ENCODE data around the gene AUP1. TPM values are rescaled to one million over a fixed set of nuclear protein-coding genes. Genes with fewer than 3 reads are reported as not detected.

Gene AUP1
- total RNA-seq, 1 donor from 2014 or later = 138 TPM

DNA sequence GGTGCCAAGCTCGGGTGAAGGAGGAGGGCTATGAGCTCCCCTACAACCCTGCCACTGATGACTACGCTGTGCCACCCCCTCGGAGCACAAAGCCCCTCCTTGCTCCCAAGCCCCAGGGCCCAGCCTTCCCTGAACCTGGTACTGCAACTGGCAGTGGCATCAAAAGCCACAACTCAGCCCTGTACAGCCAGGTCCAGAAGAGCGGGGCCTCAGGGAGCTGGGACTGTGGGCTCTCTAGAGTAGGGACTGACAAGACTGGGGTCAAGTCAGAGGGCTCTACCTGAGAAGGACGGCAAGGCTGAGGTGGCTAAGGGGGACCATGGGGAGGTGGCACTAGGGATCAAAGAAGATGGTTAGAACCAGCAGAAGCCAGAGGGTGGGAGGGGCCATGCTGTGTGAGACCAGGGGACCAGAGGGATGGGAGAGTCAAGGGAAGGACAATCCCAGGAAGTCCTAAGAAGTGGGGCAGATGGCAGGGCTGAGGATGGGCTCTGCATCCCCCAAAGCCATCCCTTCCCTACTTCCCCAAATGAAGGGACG, 27.4 kb upstream of the AUP1 start:
- no peak for DNase-seq (ENCODE audit: low read depth in 2 of 2)

DNA sequence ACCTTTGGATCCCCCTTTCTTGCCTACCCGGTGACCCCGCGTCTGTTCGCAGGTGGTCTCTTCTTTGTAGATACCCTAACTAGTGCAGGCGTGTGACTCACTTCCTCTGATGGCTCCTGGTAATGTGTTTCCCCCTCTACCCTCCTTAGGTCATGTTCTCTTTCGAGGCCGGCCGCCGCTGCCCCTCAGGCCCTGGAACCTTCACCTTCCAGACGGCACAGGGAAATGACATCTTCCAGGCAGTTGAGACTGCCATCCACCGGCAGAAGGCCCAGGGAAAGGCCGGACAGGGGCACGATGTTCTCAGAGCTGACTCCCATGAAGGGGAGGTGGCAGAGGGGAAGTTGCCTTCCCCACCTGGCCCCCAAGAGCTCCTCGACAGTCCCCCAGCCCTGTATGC, 26.7 kb upstream of the AUP1 start:
- DNase-seq (ENCODE audit: low read depth in 2 of 2) = no peak

DNA sequence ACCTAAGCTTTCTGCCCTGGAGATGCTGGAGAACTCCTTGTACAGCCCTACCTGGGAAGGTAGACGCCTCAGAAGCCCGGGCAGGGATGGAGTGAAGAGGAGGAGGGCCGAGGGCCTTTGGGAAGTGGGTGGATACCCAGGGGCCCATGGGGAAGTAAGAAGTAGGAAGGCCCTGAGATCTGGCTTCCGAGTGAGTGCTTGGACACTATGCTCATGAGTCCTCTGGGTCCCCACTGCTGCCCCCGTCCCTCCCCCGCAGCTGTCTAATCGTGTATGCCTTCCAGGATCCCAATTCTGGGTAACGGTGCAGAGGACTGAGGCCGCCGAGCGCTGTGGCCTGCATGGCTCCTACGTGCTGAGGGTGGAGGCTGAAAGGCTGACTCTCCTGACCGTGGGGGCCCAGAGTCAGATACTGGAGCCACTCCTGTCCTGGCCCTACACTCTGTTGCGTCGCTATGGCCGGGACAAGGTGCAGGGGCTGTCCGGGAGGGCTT, 26.2 kb upstream of the AUP1 start:
- no peak for DNase-seq (ENCODE audit: low read depth in 2 of 2)

DNA sequence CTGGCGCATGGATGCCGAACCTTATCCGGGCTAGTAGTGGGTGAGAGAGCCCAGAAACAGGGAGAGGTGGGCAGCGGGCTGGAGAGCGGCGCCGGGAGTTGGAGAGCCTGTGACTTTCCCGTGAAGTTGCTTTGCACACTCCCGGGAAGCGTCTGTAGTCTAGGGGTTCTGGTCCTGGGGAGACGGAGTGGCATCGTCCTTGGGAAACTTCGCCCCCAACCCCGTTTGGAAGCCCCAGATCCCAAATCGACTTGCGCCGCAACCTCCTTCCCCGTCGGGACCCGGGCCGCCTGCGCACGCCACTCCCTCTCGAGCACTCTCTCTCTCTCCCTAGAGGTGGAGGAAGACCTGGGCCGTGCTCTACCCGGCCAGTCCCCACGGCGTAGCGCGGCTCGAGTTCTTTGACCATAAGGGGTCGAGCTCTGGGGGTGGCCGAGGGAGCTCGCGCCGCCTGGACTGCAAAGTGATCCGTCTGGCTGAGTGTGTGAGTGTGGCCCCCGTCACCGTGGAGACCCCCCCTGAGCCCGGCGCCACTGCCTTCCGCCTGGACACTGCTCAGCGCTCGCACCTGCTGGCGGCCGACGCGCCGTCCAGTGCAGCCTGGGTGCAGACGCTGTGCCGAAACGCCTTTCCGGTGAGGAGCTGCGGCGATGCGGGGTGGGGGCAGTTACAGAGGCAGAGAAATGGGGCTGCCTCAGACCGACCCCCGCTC, 25.5 kb upstream of the AUP1 start:
- DNase-seq (ENCODE audit: low read depth in 2 of 2) = peak; percentile 39 to 57

DNA sequence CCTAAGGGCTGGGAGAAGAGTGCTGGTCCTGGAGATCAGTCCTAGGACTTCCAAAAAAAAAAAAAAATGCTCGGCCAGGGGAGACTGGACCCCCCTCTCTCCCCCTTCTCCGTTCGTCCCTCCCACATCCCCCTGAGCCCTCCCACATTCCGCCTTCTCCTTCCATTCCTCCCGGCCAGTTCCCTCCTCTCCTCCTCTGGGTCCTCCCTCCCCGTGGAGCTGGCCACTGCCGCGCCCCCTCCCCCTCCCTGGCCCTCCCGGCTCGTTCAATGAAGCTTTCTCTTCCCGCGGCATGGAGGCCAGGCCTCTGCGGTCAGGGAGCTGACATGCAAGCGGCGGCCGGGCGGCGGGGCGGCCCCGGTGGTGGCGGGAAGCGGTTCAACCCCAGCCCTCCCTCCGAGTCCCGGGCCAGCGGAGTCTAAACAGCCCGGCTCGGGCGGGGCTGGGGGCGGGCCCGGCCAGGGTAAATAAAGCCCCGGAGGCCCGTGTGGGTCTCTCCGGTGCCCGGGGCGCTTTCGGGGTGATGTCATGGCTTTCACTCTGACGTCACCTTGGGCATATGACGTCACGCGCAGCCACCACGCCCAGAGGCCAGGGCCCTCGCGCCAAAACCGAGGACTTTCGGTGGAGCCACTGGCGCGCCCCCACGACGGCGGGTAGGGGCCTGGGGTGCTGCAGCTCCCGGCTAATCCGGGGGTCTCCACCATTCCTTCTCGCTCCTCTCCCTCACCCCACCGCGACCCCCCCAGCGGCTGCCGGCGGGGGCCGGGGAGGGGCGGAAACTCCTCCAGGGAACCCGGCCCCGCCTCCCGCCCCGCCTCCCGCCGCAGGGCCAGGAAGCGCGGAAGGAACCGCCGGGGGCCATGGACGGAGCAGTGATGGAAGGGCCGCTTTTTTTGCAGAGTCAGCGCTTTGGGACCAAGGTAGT, 24.6 kb upstream of the AUP1 start, which contains the start of the genes DOK1 and LOXL3:
Gene DOK1, plus strand, starts transcription at position 829 of the 928 bp plus-strand sequence. Its CDS starts 35 bp downstream, at position 864.
Gene LOXL3, minus strand, starts transcription at position 51 of the 928 bp plus-strand sequence. CDS start 1,308 bp downstream, outside the sequence.
- DNase-seq (ENCODE audit: low read depth in 2 of 2) = peak; percentile 70 to 84

DNA sequence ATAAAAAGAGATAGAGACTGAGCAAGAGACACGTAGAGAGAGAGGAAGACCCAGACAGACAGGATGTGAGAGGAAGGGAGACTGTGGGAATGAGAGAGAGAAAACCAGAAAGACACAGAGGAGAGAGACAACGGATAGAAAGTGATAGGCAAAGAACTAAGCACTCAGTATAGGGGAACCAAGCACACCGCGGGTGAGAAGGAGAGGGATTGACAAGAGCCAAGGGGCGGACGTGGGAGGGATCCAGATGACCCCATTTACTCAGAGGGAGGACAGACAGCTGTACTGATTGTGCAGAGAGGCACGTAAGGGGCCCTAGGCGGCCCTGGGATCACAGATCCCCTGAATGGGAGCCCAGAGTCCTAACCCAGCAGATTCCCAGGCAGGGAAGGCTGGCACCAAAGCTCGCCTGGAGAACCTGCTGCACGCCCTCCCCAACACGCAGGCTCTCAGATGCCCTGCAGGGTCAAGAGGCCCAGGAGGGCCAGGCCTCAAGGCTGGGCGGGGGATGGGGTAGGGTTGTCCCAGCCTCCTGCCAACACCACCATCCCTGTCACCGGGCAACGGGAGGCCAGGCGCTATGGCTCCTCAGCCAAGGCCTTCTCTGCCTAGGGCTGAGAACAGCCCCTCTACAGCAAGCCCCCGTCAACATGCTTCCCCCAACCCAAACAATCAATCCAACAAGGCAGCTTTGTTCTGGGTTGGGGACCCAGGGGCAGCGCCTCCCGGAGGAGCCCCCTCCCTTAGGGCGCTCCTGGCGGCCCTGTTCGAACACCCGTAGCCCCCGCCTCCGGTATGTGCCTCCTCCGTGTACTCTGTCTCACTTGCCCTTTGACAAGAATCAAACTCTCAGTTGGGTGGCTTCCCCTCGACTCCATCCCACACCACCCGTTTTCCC, 23.7 kb upstream of the AUP1 start:
- DNase-seq (ENCODE audit: low read depth in 2 of 2) = no peak

DNA sequence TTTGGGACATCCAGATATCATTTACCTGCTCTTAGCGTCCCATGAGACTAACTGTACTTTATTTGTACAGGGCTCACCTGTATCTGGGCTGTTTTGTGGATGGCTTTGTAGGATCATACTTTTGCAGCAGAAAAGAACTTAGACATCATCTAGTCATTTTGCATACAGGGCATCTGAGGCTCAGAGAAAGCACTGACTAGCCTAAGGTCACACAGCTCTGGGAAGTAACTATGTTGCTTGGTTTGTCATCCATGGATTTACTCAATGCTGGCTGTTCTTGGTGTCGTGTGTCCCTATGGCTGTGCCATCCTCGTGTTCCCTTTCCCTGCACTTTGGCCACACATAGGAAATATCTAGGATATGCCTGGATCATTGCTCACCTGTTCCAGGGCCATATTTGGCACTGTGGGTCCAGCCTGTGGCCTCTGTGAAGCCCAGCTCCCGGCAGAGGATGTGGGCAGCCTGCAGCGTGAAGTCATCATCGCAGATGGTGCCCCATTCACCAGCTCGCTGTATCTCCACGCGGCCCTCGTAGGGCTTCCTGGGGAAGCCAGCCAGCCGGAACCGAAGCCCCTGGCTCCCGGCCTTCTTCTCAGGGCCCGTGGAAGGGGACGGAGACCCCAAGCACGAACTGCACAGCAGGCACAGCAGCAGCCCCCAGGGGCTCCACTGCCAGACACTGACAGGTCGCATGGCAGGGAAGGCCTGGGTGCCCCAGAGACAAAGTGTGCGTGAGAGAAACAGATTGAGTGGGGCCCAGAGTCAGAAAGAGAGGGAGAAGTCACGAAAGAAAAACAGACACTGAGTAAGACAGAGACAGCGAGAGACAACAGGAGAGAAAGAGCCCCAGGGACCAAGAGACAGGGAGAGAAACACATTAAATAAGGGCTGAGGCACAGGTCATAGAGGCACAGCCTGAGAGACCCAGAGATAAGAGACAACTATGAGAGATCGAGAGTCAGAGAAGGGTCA, 22.7 kb upstream of the AUP1 start:
- DNase-seq (ENCODE audit: low read depth in 2 of 2) = no peak

DNA sequence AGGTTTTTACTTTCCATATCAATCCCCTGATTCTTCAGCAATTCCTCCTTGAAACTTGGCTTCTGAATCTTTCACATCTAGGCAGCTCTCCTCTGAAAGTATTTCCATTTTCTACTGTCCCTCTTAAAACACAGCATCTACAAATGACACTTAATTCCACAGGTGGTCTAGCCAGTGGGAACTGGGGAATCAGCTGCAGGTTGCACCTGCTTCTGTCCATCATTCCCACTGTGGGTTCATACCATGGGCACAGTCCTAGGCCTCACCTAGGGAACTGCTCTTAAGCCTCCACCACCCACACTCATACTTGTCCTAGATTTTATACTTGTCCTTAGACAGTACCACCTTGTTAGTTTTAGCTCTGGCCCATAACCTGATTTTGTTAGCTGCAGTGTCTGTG, 22.0 kb upstream of the AUP1 start:
- DNase-seq (ENCODE audit: low read depth in 2 of 2) = no peak

DNA sequence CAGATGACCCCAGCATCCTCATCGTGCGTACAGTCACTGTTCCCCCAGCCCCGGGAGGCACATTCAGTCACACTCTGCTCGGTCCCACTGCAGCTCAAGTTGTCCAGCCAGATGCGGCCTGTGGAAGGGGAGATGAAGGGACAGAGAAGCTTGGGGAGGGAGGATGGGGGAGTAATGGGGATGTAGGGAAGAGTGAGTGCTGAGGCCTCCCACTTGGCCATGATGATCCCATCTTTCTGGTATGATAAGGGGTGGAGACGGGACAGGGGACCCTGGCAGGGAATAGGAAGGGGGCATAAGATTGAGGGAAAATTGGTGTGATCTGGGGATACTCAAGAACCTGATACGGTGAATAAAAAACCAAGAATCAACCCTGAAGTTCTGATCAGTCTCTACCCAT, 20.7 kb upstream of the AUP1 start:
- DNase-seq (ENCODE audit: low read depth in 2 of 2) = no peak

DNA sequence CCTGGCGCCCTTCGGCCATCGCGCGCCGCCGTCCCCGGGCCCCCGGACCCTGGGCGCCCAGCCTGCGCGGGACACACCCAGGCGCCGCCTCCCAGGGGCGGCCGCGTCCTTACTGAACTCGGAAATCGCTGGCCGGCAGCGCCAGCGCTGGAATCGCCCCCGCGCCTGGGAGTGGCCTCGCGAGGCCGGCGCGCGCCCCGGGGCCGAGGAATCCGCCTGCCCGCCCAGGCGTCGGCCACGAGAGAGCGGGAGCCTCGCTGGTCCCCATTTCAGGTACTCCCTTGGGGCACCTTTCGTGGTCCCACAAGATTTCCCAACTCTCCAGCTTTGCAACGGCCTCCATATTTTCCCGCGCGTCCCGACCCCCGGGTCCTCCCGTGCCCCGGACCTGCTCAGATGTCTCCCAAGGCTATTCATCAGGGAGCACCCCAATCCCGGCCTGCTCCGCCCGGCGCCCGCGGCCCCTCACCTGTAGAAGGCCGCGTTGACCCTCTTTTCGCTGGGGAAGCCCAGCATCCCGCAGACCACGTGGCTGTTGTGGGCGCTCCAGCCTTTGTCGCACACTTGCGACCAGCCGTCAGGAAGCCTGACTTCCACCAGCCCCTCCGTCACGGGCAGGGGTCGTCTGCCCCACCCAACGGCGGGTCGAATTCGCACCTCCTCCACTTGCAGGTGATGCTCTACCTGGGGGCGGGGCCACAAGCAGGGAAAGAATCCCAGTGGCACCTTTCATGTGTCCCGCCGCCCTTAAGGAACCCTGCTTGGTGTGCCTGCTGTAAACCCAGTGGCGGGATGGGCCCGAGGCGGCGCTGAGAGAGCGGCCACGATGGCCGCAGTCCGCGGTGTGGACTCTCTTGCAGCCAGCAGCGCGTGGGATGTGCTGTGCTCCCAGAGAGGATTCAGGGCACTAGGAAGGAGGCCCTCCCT, 19.7 kb upstream of the AUP1 start:
- DNase-seq (ENCODE audit: low read depth in 2 of 2) = peak; percentile 36 to 49

DNA sequence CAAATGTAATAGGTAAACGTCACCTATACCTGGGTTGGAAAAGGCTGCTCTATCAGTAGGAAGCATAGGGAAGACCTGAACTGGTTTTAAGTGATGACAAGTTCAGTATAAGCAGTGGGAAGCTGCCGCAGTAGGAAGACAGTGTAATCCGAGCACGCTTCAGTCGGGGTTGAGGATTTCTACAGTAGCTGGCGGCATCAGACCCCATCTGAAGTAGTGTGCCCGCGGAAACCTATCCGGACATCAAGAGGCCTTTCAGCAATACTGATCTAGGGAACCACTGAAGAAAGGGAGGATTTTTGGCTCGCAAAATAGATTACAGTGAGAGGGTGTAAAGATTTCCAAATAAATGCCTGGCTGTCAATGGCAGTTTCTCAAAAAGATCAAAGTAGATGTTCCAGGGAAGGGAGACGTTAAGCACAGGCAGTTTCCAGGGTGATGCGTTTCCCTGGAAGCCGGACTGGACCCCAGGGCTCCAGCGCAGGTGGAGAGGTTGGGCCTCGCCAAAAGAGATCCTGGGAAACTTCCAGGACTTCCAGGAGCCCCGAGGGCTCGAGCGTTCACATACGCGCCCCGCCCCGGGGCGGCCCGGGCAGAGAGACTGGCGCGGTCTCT, 18.9 kb upstream of the AUP1 start:
- DNase-seq (ENCODE audit: low read depth in 2 of 2) = no peak

DNA sequence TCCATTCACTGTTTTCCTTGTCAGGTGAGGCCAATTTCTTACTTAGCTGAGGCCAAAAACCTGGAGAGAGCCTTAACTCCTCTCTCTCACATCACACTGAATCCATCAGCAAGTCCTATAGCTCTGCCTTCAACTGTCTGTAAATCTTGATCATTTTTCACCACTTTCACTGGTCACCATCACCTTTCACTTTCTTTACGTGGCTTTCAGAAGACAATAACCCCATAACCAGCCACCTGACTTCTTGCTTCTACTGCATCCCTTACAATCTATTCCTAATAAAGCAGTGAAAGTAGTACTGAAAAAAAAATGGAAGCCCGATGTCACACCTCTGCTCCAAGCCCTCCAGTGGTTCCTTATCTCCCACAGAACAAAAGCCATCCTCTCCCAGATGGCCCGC, 16.5 kb upstream of the AUP1 start:
- no peak for DNase-seq (ENCODE audit: low read depth in 2 of 2)

DNA sequence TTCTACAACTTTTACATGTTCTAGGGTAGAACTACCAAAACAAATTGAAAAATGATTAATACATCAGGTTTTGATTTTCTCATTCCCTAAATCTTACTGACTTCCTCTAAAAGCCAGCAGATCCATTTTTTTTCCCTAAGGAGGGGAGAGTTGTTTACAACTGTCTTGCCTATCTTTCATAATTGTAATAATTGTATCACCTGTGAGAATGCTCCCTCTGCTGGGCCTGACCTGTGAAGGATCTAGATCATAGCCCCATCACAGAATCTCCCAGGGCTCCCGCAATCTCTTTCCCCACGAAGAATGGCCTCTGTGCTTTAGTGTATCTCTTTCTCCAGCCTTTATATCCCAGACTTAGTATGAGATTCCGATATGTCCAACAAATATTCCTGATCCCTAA, 15.1 kb upstream of the AUP1 start:
- DNase-seq (ENCODE audit: low read depth in 2 of 2) = no peak

DNA sequence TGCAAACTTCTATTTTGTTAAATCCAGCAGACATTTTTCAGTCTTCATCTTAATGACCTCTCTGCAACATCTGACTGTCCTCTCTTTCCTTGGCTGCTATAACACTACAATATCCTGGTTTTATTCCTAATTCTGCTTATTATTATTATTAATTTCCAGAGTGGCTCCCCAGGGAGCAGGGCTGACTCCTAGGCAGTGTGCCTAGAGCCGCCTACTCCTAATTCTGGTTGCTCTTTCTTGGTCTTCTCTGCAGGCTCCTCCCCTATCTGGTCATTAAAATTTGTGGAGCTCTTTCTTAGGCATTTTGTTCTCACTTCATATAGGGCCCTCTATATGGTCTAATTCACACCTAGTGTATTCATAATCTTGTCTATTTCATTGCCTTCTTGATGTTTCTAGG, 13.5 kb upstream of the AUP1 start:
- DNase-seq (ENCODE audit: low read depth in 2 of 2) = no peak

DNA sequence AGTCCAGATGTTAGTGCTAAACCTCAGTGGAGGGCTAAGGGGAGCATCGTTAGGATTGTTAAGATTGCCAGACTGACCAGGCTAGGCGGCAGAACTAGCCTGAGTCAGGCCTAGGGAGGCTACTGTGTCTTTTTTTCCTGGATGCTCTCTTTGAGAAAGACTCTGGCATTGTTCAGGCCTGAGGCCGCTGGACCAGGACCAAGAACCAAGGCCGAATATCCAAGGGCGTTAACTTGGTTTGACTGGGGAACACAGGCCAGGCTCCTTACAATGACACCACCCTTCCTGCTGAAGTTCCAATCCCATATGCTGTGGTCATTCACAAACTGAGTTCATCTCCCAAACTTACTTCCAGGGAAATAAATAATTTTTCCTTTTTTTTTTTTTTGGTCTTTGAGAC, 10.8 kb upstream of the AUP1 start:
- DNase-seq (ENCODE audit: low read depth in 2 of 2) = no peak

DNA sequence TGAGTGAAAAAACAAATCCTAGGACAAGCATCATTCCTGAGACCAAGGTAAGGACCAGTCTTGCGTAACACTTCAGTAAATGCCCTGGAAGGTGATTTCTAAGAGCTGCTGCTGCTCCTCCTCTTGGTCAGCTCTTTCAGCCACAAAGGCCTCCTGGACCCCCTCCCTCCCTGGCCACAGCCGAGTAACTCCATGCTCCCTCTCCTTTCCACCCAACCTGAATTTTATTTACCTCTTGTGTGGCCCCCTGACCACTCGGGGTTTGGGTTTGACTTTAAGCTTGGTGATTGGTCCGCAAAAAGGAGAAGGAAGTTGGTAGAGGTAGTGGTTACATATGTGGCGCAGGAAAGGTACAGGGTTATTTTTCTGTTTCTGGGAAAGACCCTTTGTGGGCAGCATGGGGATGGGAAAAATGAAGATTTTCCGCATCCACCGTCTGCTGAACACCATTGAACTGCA, 9.4 kb upstream of the AUP1 start:
- DNase-seq (ENCODE audit: low read depth in 2 of 2) = no peak

DNA sequence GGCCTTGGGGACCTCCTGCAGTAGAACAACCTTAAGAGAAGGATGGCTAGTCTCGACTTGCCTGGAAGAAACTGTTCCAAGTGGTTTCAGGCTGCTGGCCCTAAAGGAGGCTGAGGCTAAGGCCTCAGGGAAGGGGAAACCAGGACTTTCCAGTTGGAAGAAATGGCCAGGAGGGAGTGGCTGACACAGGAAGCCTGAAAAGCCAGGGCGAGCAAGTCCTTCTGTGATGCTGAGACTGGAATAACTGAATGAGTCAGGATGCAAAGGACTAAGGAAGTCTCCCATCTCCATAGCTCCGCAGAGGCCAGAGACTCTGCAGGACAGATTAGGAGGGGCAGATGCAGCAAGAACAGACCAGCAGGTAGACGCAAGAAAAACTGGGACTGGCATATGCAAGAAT, 7.6 kb upstream of the AUP1 start:
- DNase-seq (ENCODE audit: low read depth in 2 of 2) = no peak
